Hematopoietic multipotent progenitor cell (in vitro differentiated cells): ENCODE measurements around the gene MEP1A. TPM values are rescaled to one million over a fixed set of nuclear protein-coding genes. Genes with fewer than 3 reads are reported as not detected.
"Not testable (repeated sequence)": the region's sequence is repeated elsewhere in the genome, so short reads cannot be mapped to it uniquely, and the experiment has no call there.

Experiments used
- DNase-seq, 3 donors: peaks; one replicate each; pipeline ENCODE4 v3.0.0-alpha.2; 2011 to 2015; ENCODE audit warnings: low read depth in 2 of 3, low spot score in 2 of 3
- total RNA-seq: library from RNA; depleted of rRNA; stranded (reverse); fragments of >200 nt; gene quantifications from one replicate; pipeline ENCODE4 v1.2.3, GENCODE V29; 2012

MEP1A gene
- total RNA-seq, 1 donor: not detected

GRCh38 chr6:46828939-46829338, 35.8 kb downstream of the MEP1A start:
- no peak for DNase-seq

GRCh38 chr6:46832816-46833215, 39.6 kb downstream of the MEP1A start:
- DNase-seq: no peak

GRCh38 chr6:46834257-46834916, 41.2 kb downstream of the MEP1A start:
- not testable (repeated sequence) for DNase-seq

GRCh38 chr6:46834991-46835390, 41.8 kb downstream of the MEP1A start:
- DNase-seq: not testable (repeated sequence)

GRCh38 chr6:46838033-46838432, 44.8 kb downstream of the MEP1A start:
- DNase-seq: no peak

GRCh38 chr6:46842252-46842846, 49.2 kb downstream of the MEP1A start:
- DNase-seq: not testable (repeated sequence)

- no peak for DNase-seq
These were observed 51.9 kb downstream of the MEP1A start for GRCh38 chr6:46845126-46845525.

- DNase-seq: peak; percentile 3 to 69 (median 55)
These were observed 55.6 kb downstream of the MEP1A start for GRCh38 chr6:46848684-46849360.

GRCh38 chr6:46849361-46849690, 56.1 kb downstream of the MEP1A start:
- no peak for DNase-seq

- no peak for DNase-seq
These were observed 57.6 kb downstream of the MEP1A start for GRCh38 chr6:46850792-46851191.

- DNase-seq: not testable (repeated sequence)
These were observed 58.4 kb downstream of the MEP1A start for GRCh38 chr6:46851576-46851975.

GRCh38 chr6:46855966-46856365, 62.8 kb downstream of the MEP1A start:
- DNase-seq: peak in 2 of 3 donors; percentile 11 to 45

- DNase-seq: peak in 1 of 3 donors; percentile 12
These were observed 69.2 kb downstream of the MEP1A start for GRCh38 chr6:46862381-46862780.

GRCh38 chr6:46863791-46864190, 70.6 kb downstream of the MEP1A start:
- DNase-seq: no peak

GRCh38 chr6:46865221-46865620, 72.0 kb downstream of the MEP1A start:
- no peak for DNase-seq

- DNase-seq: no peak
These were observed 74.2 kb downstream of the MEP1A start for GRCh38 chr6:46867411-46867810.

GRCh38 chr6:46876126-46876525, 82.9 kb downstream of the MEP1A start:
- DNase-seq: peak in 1 of 3 donors; percentile 15

GRCh38 chr6:46879003-46879402, 85.8 kb downstream of the MEP1A start:
- no peak for DNase-seq

- no peak for DNase-seq
These were observed 89.5 kb downstream of the MEP1A start for GRCh38 chr6:46882645-46883044.

- DNase-seq: no peak
These were observed 94.8 kb downstream of the MEP1A start for GRCh38 chr6:46888031-46888430.

- DNase-seq: no peak
These were observed 95.4 kb downstream of the MEP1A start for GRCh38 chr6:46888578-46888977.
